SK-N-SH (cell line): ENCODE data around the gene LRP1. TPM values are rescaled to one million over a fixed set of nuclear protein-coding genes. Genes with fewer than 3 reads are reported as not detected.

ENCODE experiments used
- CTCF ChIA-PET: fragments of 300-600, 350-600 bp; formaldehyde crosslinking; extraction: SDS; loops from one replicate; lab custom pipeline; 2021; lab: Yijun Ruan, JAX
- POLR2A ChIA-PET: fragments of 350-600 bp; sonication (Branson Sonifier 250); formaldehyde crosslinking; extraction: SDS; loops from one replicate; lab custom pipeline; 2020; ENCODE audit warnings: antibody characterized with exemption, inconsistent platforms; lab: Yijun Ruan, JAX
- DNase-seq: peaks from one replicate; pipeline ENCODE4 v3.0.0; 2012
- H2AFZ ChIP-seq: fragments of 200-600 bp; sonication (generic); 2 replicates; pipeline ENCODE4 v1.8.1; 2016; ENCODE audit warnings: antibody characterized with exemption, mild to moderate bottlenecking, low read depth
- H3F3A ChIP-seq: fragments of 200-600 bp; sonication (generic); replicated peaks from 2 replicates; pipeline ENCODE3; 2016; ENCODE audit warnings: antibody characterized with exemption, mild to moderate bottlenecking; ENCODE audit not compliant: insufficient read depth
- H3K27ac ChIP-seq, 2 experiments: fragments of 200-500 bp in 1 of 2; fragments of 200-600 bp in 1 of 2; sonication (Bioruptor generic) in 1 of 2; sonication (generic), shearing (Covaris generic) in 1 of 2; 2 replicates each; pipeline versions ENCODE4 v1.5.1 to v1.6.1; 2014 to 2016; ENCODE audit warnings: low read depth in 2 of 2, inconsistent platforms in 1 of 2, low read length in 1 of 2, mild to moderate bottlenecking in 1 of 2, mixed read lengths in 1 of 2
- H3K27me3 ChIP-seq: fragments of 200-600 bp; sonication (generic), shearing (Covaris generic); 2 replicates; pipeline ENCODE4 v1.6.1; 2016; ENCODE audit warnings: mixed run types; ENCODE audit not compliant: insufficient read depth
- H3K36me3 ChIP-seq, 2 experiments: fragments of 200-500 bp in 1 of 2; fragments of 200-600 bp in 1 of 2; sonication (Bioruptor generic) in 1 of 2; sonication (generic) in 1 of 2; replicated peaks in 1 of 2; 2 replicates each; pipeline versions ENCODE3 to v1.5.1; 2014 to 2016; ENCODE audit warnings: low read length in 1 of 2, mild to moderate bottlenecking in 1 of 2; ENCODE audit not compliant: insufficient read depth in 2 of 2, control insufficient read depth in 1 of 2
- H3K4me1 ChIP-seq, 2 experiments: fragments of 200-500 bp in 1 of 2; fragments of 200-600 bp in 1 of 2; sonication (Bioruptor generic) in 1 of 2; sonication (generic), shearing (Covaris generic) in 1 of 2; 2 replicates each; pipeline versions ENCODE4 v1.5.1 to v1.6.1; 2014 to 2016; ENCODE audit warnings: low read depth in 1 of 2, low read length in 1 of 2, mixed run types in 1 of 2; ENCODE audit not compliant: insufficient read depth in 2 of 2, control insufficient read depth in 1 of 2
- H3K4me2 ChIP-seq: fragments of 200-600 bp; sonication (generic), shearing (Covaris generic); 2 replicates; pipeline ENCODE4 v1.6.1; 2017; ENCODE audit warnings: mixed run types
- H3K4me3 ChIP-seq, 2 experiments: fragments of 200-500 bp in 1 of 2; fragments of 200-600 bp in 1 of 2; sonication (Bioruptor generic) in 1 of 2; sonication (generic), shearing (Covaris generic) in 1 of 2; 2 replicates each; pipeline versions ENCODE4 v1.5.1 to v1.8.1; 2014 to 2016; ENCODE audit warnings: low read depth in 2 of 2, inconsistent platforms in 1 of 2, low read length in 1 of 2, mild to moderate bottlenecking in 1 of 2, mixed read lengths in 1 of 2, moderate library complexity in 1 of 2
- H3K79me2 ChIP-seq: fragments of 200-600 bp; sonication (generic); 2 replicates; pipeline ENCODE4 v1.8.1; 2017; ENCODE audit warnings: mild to moderate bottlenecking; ENCODE audit not compliant: insufficient read depth
- H3K9ac ChIP-seq: fragments of 200-600 bp; sonication (generic); 2 replicates; pipeline ENCODE4 v1.6.1; 2017; ENCODE audit warnings: mixed run types
- H3K9me2 ChIP-seq: fragments of 200-600 bp; sonication (generic); 2 replicates; pipeline ENCODE4 v1.6.1; 2017; ENCODE audit warnings: mixed run types
- H3K9me3 ChIP-seq: fragments of 200-600 bp; sonication (generic); 2 replicates; pipeline ENCODE4 v1.6.1; 2017; ENCODE audit warnings: mixed run types, mild to moderate bottlenecking, moderate library complexity
- H4K20me1 ChIP-seq: fragments of 200-600 bp; sonication (generic); 2 replicates; pipeline ENCODE4 v1.6.1; 2017; ENCODE audit warnings: mild to moderate bottlenecking, mixed run types; ENCODE audit not compliant: insufficient read depth
- CHD2 ChIP-seq: fragments of 150-350 bp; IDR thresholded peaks from 2 replicates; pipeline ENCODE4 v1.6.1; 2018; ENCODE audit warnings: low read length; ENCODE audit not compliant: partially characterized antibody
- ELF1 ChIP-seq: IDR thresholded peaks from 2 replicates; pipeline ENCODE4 v1.4.0; 2012
- EP300 ChIP-seq, 2 experiments: IDR thresholded peaks; 2 replicates each; pipeline versions ENCODE4 v1.4.0 to v1.6.1; 2012; ENCODE audit warnings: borderline replicate concordance in 1 of 2, low read depth in 1 of 2, low read length in 1 of 2
- EZH2phosphoT487 ChIP-seq: fragments of 200-600 bp; sonication (generic); IDR thresholded peaks from 2 replicates; pipeline ENCODE4 v1.6.1; 2017; ENCODE audit warnings: low read depth, mixed run types, mild to moderate bottlenecking, antibody characterized with exemption, moderate library complexity, borderline replicate concordance
- FOSL2 ChIP-seq: IDR thresholded peaks from 2 replicates; pipeline ENCODE4 v1.4.0; 2012; ENCODE audit warnings: low read depth, mild to moderate bottlenecking, moderate library complexity, borderline replicate concordance
- FOXM1 ChIP-seq: IDR thresholded peaks from 2 replicates; pipeline ENCODE4 v1.4.0; 2012; ENCODE audit warnings: low read depth, mild to moderate bottlenecking
- GABPA ChIP-seq: IDR thresholded peaks from 2 replicates; pipeline ENCODE4 v1.4.0; 2012; ENCODE audit warnings: low read depth, mild to moderate bottlenecking
- JUND ChIP-seq: IDR thresholded peaks from 2 replicates; pipeline ENCODE4 v1.4.0; 2012
- MEF2A ChIP-seq: IDR thresholded peaks from 2 replicates; pipeline ENCODE4 v1.4.0; 2012; ENCODE audit warnings: low read depth, borderline replicate concordance
- MXI1 ChIP-seq: IDR thresholded peaks from 2 replicates; pipeline ENCODE4 v1.6.1; 2012; ENCODE audit warnings: mild to moderate bottlenecking, low read depth, low read length, improper control_type of control experiment
- RAD21 ChIP-seq: IDR thresholded peaks from 2 replicates; pipeline ENCODE4 v1.6.1; 2012; ENCODE audit warnings: mild to moderate bottlenecking, low read length
- RCOR1 ChIP-seq: fragments of 150-350 bp; IDR thresholded peaks from 2 replicates; pipeline ENCODE4 v1.6.1; 2017; ENCODE audit warnings: antibody characterized with exemption, low read length
- SIN3A ChIP-seq: IDR thresholded peaks from 2 replicates; pipeline ENCODE4 v1.6.1; 2012; ENCODE audit warnings: low read depth, mild to moderate bottlenecking, low read length, moderate library complexity, borderline replicate concordance
- SMC3 ChIP-seq: IDR thresholded peaks from 2 replicates; pipeline ENCODE4 v1.6.1; 2012; ENCODE audit warnings: low read depth, low read length, improper control_type of control experiment
- TCF12 ChIP-seq: IDR thresholded peaks from 2 replicates; pipeline ENCODE4 v1.4.0; 2012
- YY1 ChIP-seq: IDR thresholded peaks from 2 replicates; pipeline ENCODE4 v1.4.0; 2012; ENCODE audit warnings: low read depth, mild to moderate bottlenecking
- WGBS: methylation state at CpG from one replicate; pipeline ENCODE4 v1.1.6; 2017; ENCODE audit warnings: low lambda C conversion rate; 5-methylcytosine and 5-hydroxymethylcytosine counted together
- polyA plus RNA-seq, 3 experiments: library from polyadenylated mRNA; depleted of rRNA; stranded (reverse); fragments of >200 nt; gene quantifications; 2 replicates each; pipeline ENCODE4 v1.2.3, GENCODE V29; 2012
- TF ChIP-seq, protein P1 (sequence below): fragments of 200-600 bp; sonication (generic); IDR thresholded peaks from 2 replicates; pipeline ENCODE4 v1.6.1; 2017; ENCODE audit warnings: antibody characterized with exemption, mild to moderate bottlenecking, moderate library complexity
- TF ChIP-seq, protein P2 (sequence below): fragments of 150-350 bp; IDR thresholded peaks from 2 replicates; pipeline ENCODE4 v1.6.1; 2017; ENCODE audit warnings: antibody characterized with exemption, low read length, low read depth, borderline replicate concordance
- TF ChIP-seq, protein P3 (sequence below): IDR thresholded peaks from 2 replicates; pipeline ENCODE4 v1.4.0; 2012; ENCODE audit warnings: low read depth
- TF ChIP-seq, protein P4 (sequence below): IDR thresholded peaks from 2 replicates; pipeline ENCODE4 v1.4.0; 2012; ENCODE audit warnings: low read depth, borderline replicate concordance

The LRP1 gene
- polyA plus RNA-seq, 1 of the 3 experiments (the other 2 are of a cell fraction): 55.0 TPM

DNA sequence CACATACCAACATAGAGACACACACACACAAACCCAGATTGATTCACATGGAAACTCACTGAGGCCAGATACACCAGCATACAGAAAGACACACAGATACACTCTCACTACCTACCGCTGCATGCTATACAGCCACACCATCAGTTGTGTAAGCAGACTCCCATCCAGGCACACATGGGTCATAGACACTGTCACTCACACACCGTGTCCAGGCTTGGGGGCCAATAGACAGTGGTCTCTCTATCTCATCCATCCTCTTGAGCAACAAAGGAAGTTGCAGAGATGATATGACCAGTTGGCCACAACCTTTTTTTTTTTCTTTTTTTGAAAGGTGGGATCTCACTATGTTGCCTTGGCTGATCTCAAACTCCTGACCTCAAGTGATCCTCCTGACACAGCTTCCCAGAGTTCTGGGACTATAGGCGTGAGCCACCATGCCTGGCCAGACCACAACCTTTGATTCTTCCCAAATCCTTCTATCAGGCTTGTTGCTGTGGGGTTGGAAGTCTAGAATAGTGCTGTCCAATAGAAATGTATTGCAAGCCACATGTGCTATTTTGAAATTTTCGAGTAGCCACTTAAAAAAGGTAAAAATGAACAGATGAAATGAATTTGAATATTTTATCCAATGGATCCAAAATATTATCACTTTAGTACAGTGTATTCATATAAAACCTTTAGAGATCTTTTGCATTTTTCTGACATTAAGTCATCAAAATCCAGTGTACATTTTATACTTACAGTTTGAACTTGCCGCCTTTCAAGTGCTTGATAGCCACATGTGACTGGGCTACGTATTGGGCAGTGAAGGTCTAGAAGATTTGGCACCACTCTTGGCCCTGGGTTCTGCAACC, 11.7 kb downstream of the LRP1 start:
- peaks cover 20 to 61% of the 10 kb centered on the region in 2 experiments for H3K36me3 ChIP-seq
- no peak overlapping the region for H2AFZ ChIP-seq
- no peak overlapping the region for H3K27ac ChIP-seq
- no peaks in the 10 kb centered on the region for H3K9me3 ChIP-seq
- H3K4me1 ChIP-seq: peaks cover 11 to 16% of the 10 kb centered on the region in 2 experiments; a peak in 2 of 4 replicates
- H3K9ac ChIP-seq: no peak overlapping the region
- no peak overlapping the region for H3K4me3 ChIP-seq
- no peak for TF ChIP-seq RAD21
- TF ChIP-seq EZH2phosphoT487: no peak
- no peak for TF ChIP-seq TCF12
- TF ChIP-seq JUND: no peak
- TF ChIP-seq, protein P1, sequence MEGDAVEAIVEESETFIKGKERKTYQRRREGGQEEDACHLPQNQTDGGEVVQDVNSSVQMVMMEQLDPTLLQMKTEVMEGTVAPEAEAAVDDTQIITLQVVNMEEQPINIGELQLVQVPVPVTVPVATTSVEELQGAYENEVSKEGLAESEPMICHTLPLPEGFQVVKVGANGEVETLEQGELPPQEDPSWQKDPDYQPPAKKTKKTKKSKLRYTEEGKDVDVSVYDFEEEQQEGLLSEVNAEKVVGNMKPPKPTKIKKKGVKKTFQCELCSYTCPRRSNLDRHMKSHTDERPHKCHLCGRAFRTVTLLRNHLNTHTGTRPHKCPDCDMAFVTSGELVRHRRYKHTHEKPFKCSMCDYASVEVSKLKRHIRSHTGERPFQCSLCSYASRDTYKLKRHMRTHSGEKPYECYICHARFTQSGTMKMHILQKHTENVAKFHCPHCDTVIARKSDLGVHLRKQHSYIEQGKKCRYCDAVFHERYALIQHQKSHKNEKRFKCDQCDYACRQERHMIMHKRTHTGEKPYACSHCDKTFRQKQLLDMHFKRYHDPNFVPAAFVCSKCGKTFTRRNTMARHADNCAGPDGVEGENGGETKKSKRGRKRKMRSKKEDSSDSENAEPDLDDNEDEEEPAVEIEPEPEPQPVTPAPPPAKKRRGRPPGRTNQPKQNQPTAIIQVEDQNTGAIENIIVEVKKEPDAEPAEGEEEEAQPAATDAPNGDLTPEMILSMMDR: no peak
- TF ChIP-seq, protein P2, sequence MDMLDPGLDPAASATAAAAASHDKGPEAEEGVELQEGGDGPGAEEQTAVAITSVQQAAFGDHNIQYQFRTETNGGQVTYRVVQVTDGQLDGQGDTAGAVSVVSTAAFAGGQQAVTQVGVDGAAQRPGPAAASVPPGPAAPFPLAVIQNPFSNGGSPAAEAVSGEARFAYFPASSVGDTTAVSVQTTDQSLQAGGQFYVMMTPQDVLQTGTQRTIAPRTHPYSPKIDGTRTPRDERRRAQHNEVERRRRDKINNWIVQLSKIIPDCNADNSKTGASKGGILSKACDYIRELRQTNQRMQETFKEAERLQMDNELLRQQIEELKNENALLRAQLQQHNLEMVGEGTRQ: no peak
- TF ChIP-seq EP300 (IDR thresholded peaks at IDR 0.05; ENCODE audit: borderline replicate concordance in 1 of 2, low read depth in 1 of 2, low read length in 1 of 2): no peak
- no peak for TF ChIP-seq SMC3
- no peak for TF ChIP-seq YY1
- TF ChIP-seq CHD2: no peak
- TF ChIP-seq RCOR1: no peak
- no peak for TF ChIP-seq ELF1
- TF ChIP-seq FOSL2: no peak
- WGBS: 87% methylated on average over 5 of the region's 6 CpGs
- no peak overlapping the region for H3K4me2 ChIP-seq
- H4K20me1 ChIP-seq: peaks cover 21% of the 10 kb centered on the region; the same call in 1 of the 2 replicates
- H3K27me3 ChIP-seq: no peaks in the 10 kb centered on the region
- H3F3A ChIP-seq: peaks cover 5% of the 10 kb centered on the region
- peaks cover 20% of the 10 kb centered on the region; the same call in 1 of the 2 replicates for H3K79me2 ChIP-seq
- ChIA-PET CTCF (interaction anchor here (2.8 to 3.3 kb wide), 3 partner anchors 11 to 35 kb away, joined by 15 to 16 read pairs (median 16); partner anchors contain the start of gene LRP1), POLR2A (no interaction called here)
- no peaks in the 10 kb centered on the region for H3K9me2 ChIP-seq
- DNase-seq: no peak

DNA sequence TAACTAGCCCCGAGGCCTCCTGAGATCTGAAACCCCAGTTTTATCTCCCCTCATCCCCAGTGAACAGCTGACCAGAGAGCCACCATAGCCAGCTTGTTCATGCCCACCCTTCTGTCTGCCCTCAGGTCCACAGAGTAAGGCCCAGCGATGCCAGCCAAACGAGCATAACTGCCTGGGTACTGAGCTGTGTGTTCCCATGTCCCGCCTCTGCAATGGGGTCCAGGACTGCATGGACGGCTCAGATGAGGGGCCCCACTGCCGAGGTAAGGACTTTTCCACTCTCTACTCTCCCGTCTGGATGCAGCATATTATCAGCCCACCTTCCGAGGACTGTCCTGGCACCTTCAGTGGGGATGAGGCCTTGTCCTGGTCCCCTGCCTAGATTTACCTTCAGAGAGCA, 13.0 kb downstream of the LRP1 start:
- peaks cover 11% of the 10 kb centered on the region; the same call in 1 of the 2 replicates for H4K20me1 ChIP-seq

More for the DNA sequence above, 13.0 kb downstream of the LRP1 start:
- Histone ChIP-seq H3K27me3 (no peaks in the 10 kb centered on the region), H3K9ac (no peak overlapping the region), H3K27ac (no peak overlapping the region), H3K4me1 (peaks cover under 1 to 3% of the 10 kb centered on the region in 2 experiments; a peak in 1 of 4 replicates), H2AFZ (no peak overlapping the region), H3F3A (peaks cover 5% of the 10 kb centered on the region), H3K4me3 (no peak overlapping the region), H3K4me2 (no peak overlapping the region), H3K9me2 (no peaks in the 10 kb centered on the region), H3K79me2 (peaks cover 12% of the 10 kb centered on the region; the same call in 1 of the 2 replicates), H3K36me3 (peaks cover 20 to 73% of the 10 kb centered on the region in 2 experiments), H3K9me3 (no peaks in the 10 kb centered on the region)
- no peak for DNase-seq
- no peak for TF ChIP-seq SIN3A
- TF ChIP-seq, protein P3, sequence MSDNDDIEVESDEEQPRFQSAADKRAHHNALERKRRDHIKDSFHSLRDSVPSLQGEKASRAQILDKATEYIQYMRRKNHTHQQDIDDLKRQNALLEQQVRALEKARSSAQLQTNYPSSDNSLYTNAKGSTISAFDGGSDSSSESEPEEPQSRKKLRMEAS: no peak
- TF ChIP-seq GABPA: no peak
- TF ChIP-seq MEF2A: no peak
- TF ChIP-seq MXI1: no peak
- TF ChIP-seq, protein P4, sequence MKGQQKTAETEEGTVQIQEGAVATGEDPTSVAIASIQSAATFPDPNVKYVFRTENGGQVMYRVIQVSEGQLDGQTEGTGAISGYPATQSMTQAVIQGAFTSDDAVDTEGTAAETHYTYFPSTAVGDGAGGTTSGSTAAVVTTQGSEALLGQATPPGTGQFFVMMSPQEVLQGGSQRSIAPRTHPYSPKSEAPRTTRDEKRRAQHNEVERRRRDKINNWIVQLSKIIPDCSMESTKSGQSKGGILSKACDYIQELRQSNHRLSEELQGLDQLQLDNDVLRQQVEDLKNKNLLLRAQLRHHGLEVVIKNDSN: no peak
- no peak for TF ChIP-seq FOSL2
- TF ChIP-seq, protein P1: no peak
- TF ChIP-seq FOXM1: no peak
- POLR2A ChIA-PET: interaction anchor here (1.1 kb wide), 1 partner anchor 12 kb away, joined by 4 read pairs; the partner anchor contains the start of gene LRP1
- 89% methylated on average over 8 of the region's 8 CpGs for WGBS
- CTCF ChIA-PET: interaction anchor here (1.7 to 3.3 kb wide), 5 partner anchors 12 to 41 kb away, joined by 4 to 16 read pairs (median 15); partner anchors contain the start of gene LRP1
